Measurements from ENCODE around the gene DDB1. TPM values are rescaled to one million over a fixed set of nuclear protein-coding genes. Genes with fewer than 3 reads are reported as not detected.

Gene DDB1
- polyA plus RNA-seq, 1 donor from 2014 or later = 203 TPM

DNA sequence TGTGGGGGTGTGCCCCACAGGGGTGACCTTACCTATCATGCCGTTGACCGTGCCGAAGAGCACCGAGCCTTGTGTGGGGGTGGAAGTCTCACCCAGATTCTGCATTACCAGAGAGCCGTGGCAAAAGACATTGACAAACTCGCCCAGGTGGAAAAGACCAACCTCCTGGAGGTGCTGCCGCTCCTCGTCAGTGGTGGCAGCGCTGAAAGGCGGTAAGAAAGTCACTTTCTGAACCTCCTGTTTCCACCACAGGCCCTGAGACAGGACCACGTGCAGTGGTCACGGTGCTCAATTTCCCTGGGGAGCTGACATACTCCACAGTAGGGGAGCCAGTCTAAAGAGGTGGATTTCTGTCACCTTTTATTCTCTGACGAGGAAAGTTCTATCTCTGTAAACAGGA, 30.4 kb downstream of the DDB1 start:
- H3K4me3 ChIP-seq (ENCODE audit: low read length) = no peak overlapping the region
- H3K4me2 ChIP-seq (ENCODE audit: low read length) = no peak overlapping the region
- TF ChIP-seq EZH2 (IDR thresholded peaks at IDR 0.05; ENCODE audit: borderline replicate concordance, insufficient read depth, low read length, poor library complexity, severe bottlenecking) (no peak), CTCF (IDR thresholded peaks at IDR 0.05; ENCODE audit: poor library complexity, severe bottlenecking) (no peak), POLR2AphosphoS5 (IDR thresholded peaks at IDR 0.05) (no peak), RAD21 (conservative IDR thresholded peaks at IDR 0.05) (no peak), TAF1 (IDR thresholded peaks at IDR 0.05; ENCODE audit: low read depth) (no peak), MXI1 (conservative IDR thresholded peaks at IDR 0.05; ENCODE audit: poor library complexity, severe bottlenecking) (no peak), SMC3 (conservative IDR thresholded peaks at IDR 0.05; ENCODE audit: poor library complexity) (no peak), EP300 (conservative IDR thresholded peaks at IDR 0.05; ENCODE audit: poor library complexity, severe bottlenecking) (no peak)
- TF ChIP-seq, protein P1, sequence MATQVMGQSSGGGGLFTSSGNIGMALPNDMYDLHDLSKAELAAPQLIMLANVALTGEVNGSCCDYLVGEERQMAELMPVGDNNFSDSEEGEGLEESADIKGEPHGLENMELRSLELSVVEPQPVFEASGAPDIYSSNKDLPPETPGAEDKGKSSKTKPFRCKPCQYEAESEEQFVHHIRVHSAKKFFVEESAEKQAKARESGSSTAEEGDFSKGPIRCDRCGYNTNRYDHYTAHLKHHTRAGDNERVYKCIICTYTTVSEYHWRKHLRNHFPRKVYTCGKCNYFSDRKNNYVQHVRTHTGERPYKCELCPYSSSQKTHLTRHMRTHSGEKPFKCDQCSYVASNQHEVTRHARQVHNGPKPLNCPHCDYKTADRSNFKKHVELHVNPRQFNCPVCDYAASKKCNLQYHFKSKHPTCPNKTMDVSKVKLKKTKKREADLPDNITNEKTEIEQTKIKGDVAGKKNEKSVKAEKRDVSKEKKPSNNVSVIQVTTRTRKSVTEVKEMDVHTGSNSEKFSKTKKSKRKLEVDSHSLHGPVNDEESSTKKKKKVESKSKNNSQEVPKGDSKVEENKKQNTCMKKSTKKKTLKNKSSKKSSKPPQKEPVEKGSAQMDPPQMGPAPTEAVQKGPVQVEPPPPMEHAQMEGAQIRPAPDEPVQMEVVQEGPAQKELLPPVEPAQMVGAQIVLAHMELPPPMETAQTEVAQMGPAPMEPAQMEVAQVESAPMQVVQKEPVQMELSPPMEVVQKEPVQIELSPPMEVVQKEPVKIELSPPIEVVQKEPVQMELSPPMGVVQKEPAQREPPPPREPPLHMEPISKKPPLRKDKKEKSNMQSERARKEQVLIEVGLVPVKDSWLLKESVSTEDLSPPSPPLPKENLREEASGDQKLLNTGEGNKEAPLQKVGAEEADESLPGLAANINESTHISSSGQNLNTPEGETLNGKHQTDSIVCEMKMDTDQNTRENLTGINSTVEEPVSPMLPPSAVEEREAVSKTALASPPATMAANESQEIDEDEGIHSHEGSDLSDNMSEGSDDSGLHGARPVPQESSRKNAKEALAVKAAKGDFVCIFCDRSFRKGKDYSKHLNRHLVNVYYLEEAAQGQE (IDR thresholded peaks at IDR 0.05; ENCODE audit: borderline replicate concordance) = no peak
- H3K9me2 ChIP-seq (ENCODE audit: insufficient read depth, low read length) = no peaks in the 10 kb centered on the region
- H3K9me3 ChIP-seq (ENCODE audit: low read length) = no peaks in the 10 kb centered on the region
- no peaks in the 10 kb centered on the region for H3K27me3 ChIP-seq (ENCODE audit: insufficient read depth, low read depth, low read length)
- H3F3A ChIP-seq (ENCODE audit: insufficient read depth, low read length, poor library complexity, severe bottlenecking) = no peaks in the 10 kb centered on the region
- no peak overlapping the region for H2AFZ ChIP-seq (ENCODE audit: low read depth, low read length)
- no peak overlapping the region for H3K27ac ChIP-seq (ENCODE audit: low read length)
- H3K79me2 ChIP-seq (replicated peaks; ENCODE audit: insufficient read depth, low read length) = no peaks in the 10 kb centered on the region
- no peaks in the 10 kb centered on the region for H3K36me3 ChIP-seq (ENCODE audit: insufficient read depth, low read length)
- H3K9ac ChIP-seq (ENCODE audit: low read length) = no peak overlapping the region
- no peaks in the 10 kb centered on the region for H4K20me1 ChIP-seq (ENCODE audit: insufficient read depth)

GRCh38 chr11:61298663-61299244, 34.2 kb downstream of the DDB1 start:
- Histone ChIP-seq H3K4me3 (ENCODE audit: low read length) (no peak overlapping the region), H3K27me3 (ENCODE audit: insufficient read depth, low read depth, low read length) (no peaks in the 10 kb centered on the region), H3F3A (ENCODE audit: insufficient read depth, low read length, poor library complexity, severe bottlenecking) (no peaks in the 10 kb centered on the region), H3K9me2 (ENCODE audit: insufficient read depth, low read length) (no peaks in the 10 kb centered on the region), H3K27ac (ENCODE audit: low read length) (no peak overlapping the region), H4K20me1 (ENCODE audit: insufficient read depth) (no peaks in the 10 kb centered on the region), H3K4me2 (ENCODE audit: low read length) (no peak overlapping the region), H3K9me3 (ENCODE audit: low read length) (no peaks in the 10 kb centered on the region), H3K79me2 (replicated peaks; ENCODE audit: insufficient read depth, low read length) (peaks cover 2% of the 10 kb centered on the region), H2AFZ (ENCODE audit: low read depth, low read length) (no peak overlapping the region), H3K9ac (ENCODE audit: low read length) (no peak overlapping the region), H3K36me3 (ENCODE audit: insufficient read depth, low read length) (no peaks in the 10 kb centered on the region)
- TF ChIP-seq, protein P1 (IDR thresholded peaks at IDR 0.05; ENCODE audit: borderline replicate concordance) = no peak
- TF ChIP-seq TAF1 (IDR thresholded peaks at IDR 0.05; ENCODE audit: low read depth) = no peak
- no peak for TF ChIP-seq EZH2 (IDR thresholded peaks at IDR 0.05; ENCODE audit: borderline replicate concordance, insufficient read depth, low read length, poor library complexity, severe bottlenecking)
- TF ChIP-seq RAD21 (conservative IDR thresholded peaks at IDR 0.05) = no peak
- TF ChIP-seq CTCF (IDR thresholded peaks at IDR 0.05; ENCODE audit: poor library complexity, severe bottlenecking) = no peak
- no peak for TF ChIP-seq POLR2AphosphoS5 (IDR thresholded peaks at IDR 0.05)
- no peak for TF ChIP-seq MXI1 (conservative IDR thresholded peaks at IDR 0.05; ENCODE audit: poor library complexity, severe bottlenecking)
- TF ChIP-seq EP300 (conservative IDR thresholded peaks at IDR 0.05; ENCODE audit: poor library complexity, severe bottlenecking) = no peak
- TF ChIP-seq SMC3 (conservative IDR thresholded peaks at IDR 0.05; ENCODE audit: poor library complexity) = no peak

Measured in neural cell (in vitro differentiated cells).